HL-60/S4 (cell line): ENCODE measurements around the gene ATP6V1F.

ENCODE experiments used
- in situ Hi-C: fragments of 300-500 bp; cut with MboI; formaldehyde crosslinking; loops from 2 replicates; pipeline ENCODE4 v1.14.3; 2022; ENCODE audit warnings: low sequenced_read_pairs

ATP6V1F gene

GRCh38 chr7:128847721-128848211, 14.9 kb upstream of the ATP6V1F start:
- in situ Hi-C loops, result no loop called here

- in situ Hi-C loops, result no loop called here
These were observed 14.1 kb upstream of the ATP6V1F start for GRCh38 chr7:128848289-128849155.

GRCh38 chr7:128849156-128849515, 13.5 kb upstream of the ATP6V1F start:
- in situ Hi-C loops, result no loop called here

- in situ Hi-C loops, result no loop called here
These were observed 12.7 kb upstream of the ATP6V1F start for GRCh38 chr7:128849804-128850490.

GRCh38 chr7:128852537-128853254, 10.0 kb upstream of the ATP6V1F start:
- in situ Hi-C loops, result no loop called here

GRCh38 chr7:128853799-128854198, 8.9 kb upstream of the ATP6V1F start:
- in situ Hi-C loops, result no loop called here

- in situ Hi-C loops, result no loop called here
These were observed 8.3 kb upstream of the ATP6V1F start for GRCh38 chr7:128854396-128854795.

GRCh38 chr7:128855559-128855958, 7.1 kb upstream of the ATP6V1F start:
- in situ Hi-C loops, result no loop called here

GRCh38 chr7:128856001-128856718, 6.5 kb upstream of the ATP6V1F start:
- in situ Hi-C loops, result no loop called here

- in situ Hi-C loops, result no loop called here
These were observed 4.0 kb upstream of the ATP6V1F start for GRCh38 chr7:128858380-128859231.

GRCh38 chr7:128859232-128860157, 3.2 kb upstream of the ATP6V1F start:
- in situ Hi-C loops, result no loop called here

GRCh38 chr7:128860158-128861073, 2.2 kb upstream of the ATP6V1F start:
- in situ Hi-C loops, result no loop called here

GRCh38 chr7:128861957-128862570, 592 bp upstream of the ATP6V1F start:
- in situ Hi-C loops, result no loop called here

GRCh38 chr7:128863433-128863989, 855 bp downstream of the ATP6V1F start:
- in situ Hi-C loops, result no loop called here

GRCh38 chr7:128865303-128865702, 2.6 kb downstream of the ATP6V1F start:
- in situ Hi-C loops, result no loop called here

GRCh38 chr7:128865996-128866877, 3.6 kb downstream of the ATP6V1F start:
- in situ Hi-C loops, result no loop called here
